Endodermal cell (in vitro differentiated cells): Measurements from ENCODE around the gene ISG20L2. TPM values are rescaled to one million over a fixed set of nuclear protein-coding genes. Genes with fewer than 3 reads are reported as not detected.

ENCODE experiments used
- DNase-seq: peaks from one replicate; pipeline ENCODE4 v3.0.0-alpha.2; 2017
- H3K27ac ChIP-seq: 2 replicates; pipeline ENCODE4 v1.5.1; 2013; ENCODE audit warnings: mild to moderate bottlenecking, low read depth, low read length, moderate library complexity
- H3K27me3 ChIP-seq: 2 replicates; pipeline ENCODE4 v1.6.1; 2013; ENCODE audit warnings: mild to moderate bottlenecking, low read length, moderate library complexity; ENCODE audit not compliant: insufficient read depth, control insufficient read depth, poor library complexity, severe bottlenecking
- H3K36me3 ChIP-seq: 2 replicates; pipeline ENCODE4 v1.7.0; 2013; ENCODE audit warnings: mild to moderate bottlenecking, low read length, moderate library complexity; ENCODE audit not compliant: control insufficient read depth, insufficient read depth
- H3K4me1 ChIP-seq: one replicate; pipeline ENCODE4 v1.7.0; 2013; ENCODE audit warnings: low read length; ENCODE audit not compliant: control insufficient read depth, insufficient read depth
- H3K4me3 ChIP-seq: 2 replicates; pipeline ENCODE4 v1.5.1; 2013; ENCODE audit warnings: mild to moderate bottlenecking, low read length, moderate library complexity
- H3K9ac ChIP-seq: 2 replicates; pipeline ENCODE4 v1.6.1; 2013; ENCODE audit warnings: mild to moderate bottlenecking, low read length, moderate library complexity; ENCODE audit not compliant: poor library complexity, severe bottlenecking; ENCODE audit errors: extremely low read depth
- H3K9me3 ChIP-seq: 2 replicates; pipeline ENCODE4 v1.6.1; 2013; ENCODE audit warnings: mild to moderate bottlenecking, low read length, moderate library complexity; ENCODE audit not compliant: control insufficient read depth
- H3K27ac Mint-ChIP-seq: 2 replicates; pipeline ENCODE4 v1.8.0; 2020; ENCODE audit warnings: mixed read lengths
- H3K27me3 Mint-ChIP-seq: 2 replicates; pipeline ENCODE4 v1.8.0; 2021; ENCODE audit warnings: mild to moderate bottlenecking, mixed read lengths; ENCODE audit not compliant: insufficient read depth
- H3K36me3 Mint-ChIP-seq: 2 replicates; pipeline ENCODE4 v1.8.0; 2020; ENCODE audit warnings: low read depth, mixed read lengths
- H3K4me1 Mint-ChIP-seq: 2 replicates; pipeline ENCODE4 v1.8.0; 2020; ENCODE audit warnings: mixed read lengths
- H3K4me3 Mint-ChIP-seq: 2 replicates; pipeline ENCODE4 v1.8.0; 2020; ENCODE audit warnings: mild to moderate bottlenecking, moderate library complexity, mixed read lengths
- H3K9me3 Mint-ChIP-seq: 2 replicates; pipeline ENCODE4 v1.8.0; 2020; ENCODE audit warnings: mild to moderate bottlenecking, mixed read lengths
- WGBS, 2 experiments: methylation state at CpG; one replicate each; pipeline versions ENCODE4 v1.1.5 to v1.1.7; 2013; ENCODE audit warnings: missing lambda C conversion rate in 2 of 2, mixed read lengths in 1 of 2; ENCODE audit not compliant: insufficient coverage in 1 of 2, insufficient read length in 1 of 2; 5-methylcytosine and 5-hydroxymethylcytosine counted together
- total RNA-seq, 2 donors: library from RNA; stranded (reverse); fragmentation: NEBNext Ultra II Directional in 1 of 2; extraction: Animal tissue kit (Norgen Biotek cat#: 25700) in 1 of 2; gene quantifications; 2 replicates in 1 of 2; 3 replicates in 1 of 2; pipeline ENCODE4 v1.2.1, GENCODE V29; 2021
- TF ChIP-seq, protein P1 (sequence below): fragments of 200-600 bp; sonication (generic); conservative IDR thresholded peaks from 2 replicates; pipeline ENCODE4 v1.5.0; 2021; ENCODE audit warnings: antibody characterized with exemption, mild to moderate bottlenecking

ISG20L2 gene
- total RNA-seq, 2 donors from 2014 or later, result 37.2 to 39.9 TPM

DNA sequence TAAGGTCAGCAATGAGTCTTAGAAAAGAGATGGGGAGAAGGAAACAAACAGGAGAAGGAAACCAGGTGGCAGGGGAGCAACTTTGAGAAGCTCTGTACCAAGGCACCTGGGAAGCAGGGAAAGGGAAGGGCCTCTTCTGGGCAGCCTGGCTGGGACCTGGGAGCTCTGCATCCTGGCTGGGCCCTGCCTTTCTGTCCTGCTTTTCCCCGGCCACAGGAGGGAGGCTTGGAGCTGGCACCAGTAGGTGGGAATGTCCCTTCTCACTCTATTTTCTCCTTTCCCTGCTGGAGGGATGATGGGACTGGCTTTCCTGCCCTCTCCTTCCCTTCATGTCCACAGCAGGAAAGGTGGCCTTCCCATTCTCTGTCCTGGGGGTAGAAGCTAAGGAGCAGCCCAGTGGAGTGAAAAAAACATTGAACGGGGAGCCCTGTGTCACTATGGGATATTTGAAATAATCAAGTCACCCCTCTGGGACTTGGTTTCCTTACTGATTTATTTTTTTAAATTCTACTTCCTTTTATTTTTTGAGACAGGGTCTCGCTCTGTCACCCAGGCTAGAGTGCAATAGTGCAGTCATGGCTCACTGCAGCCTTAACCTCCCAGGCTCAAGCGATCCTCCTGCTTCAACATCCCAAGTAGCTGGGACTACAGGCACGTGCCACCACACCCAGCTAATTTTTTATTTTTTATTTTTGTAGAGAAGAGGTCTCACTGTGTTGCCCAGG is 46.2 kb downstream of the ISG20L2 start:
- Histone ChIP-seq H3K9ac (no peak overlapping the region), H3K36me3 (no peaks in the 10 kb centered on the region), H3K27me3 (no peaks in the 10 kb centered on the region), H3K27ac (no peak overlapping the region), H3K9me3 (no peaks in the 10 kb centered on the region), H3K4me3 (no peak overlapping the region), H3K4me1 (no peaks in the 10 kb centered on the region)
- Mint-ChIP-seq H3K27me3 (peaks cover 34% of the 10 kb centered on the region), H3K27ac (no peak overlapping the region), H3K4me3 (no peak overlapping the region), H3K9me3 (no peaks in the 10 kb centered on the region), H3K4me1 (peaks cover 9% of the 10 kb centered on the region), H3K36me3 (no peaks in the 10 kb centered on the region)
- peak; percentile 86 for DNase-seq
- 71 to 78% methylated on average over 3 to 5 of the region's 5 CpGs for WGBS, 2 experiments
- TF ChIP-seq, protein P1, sequence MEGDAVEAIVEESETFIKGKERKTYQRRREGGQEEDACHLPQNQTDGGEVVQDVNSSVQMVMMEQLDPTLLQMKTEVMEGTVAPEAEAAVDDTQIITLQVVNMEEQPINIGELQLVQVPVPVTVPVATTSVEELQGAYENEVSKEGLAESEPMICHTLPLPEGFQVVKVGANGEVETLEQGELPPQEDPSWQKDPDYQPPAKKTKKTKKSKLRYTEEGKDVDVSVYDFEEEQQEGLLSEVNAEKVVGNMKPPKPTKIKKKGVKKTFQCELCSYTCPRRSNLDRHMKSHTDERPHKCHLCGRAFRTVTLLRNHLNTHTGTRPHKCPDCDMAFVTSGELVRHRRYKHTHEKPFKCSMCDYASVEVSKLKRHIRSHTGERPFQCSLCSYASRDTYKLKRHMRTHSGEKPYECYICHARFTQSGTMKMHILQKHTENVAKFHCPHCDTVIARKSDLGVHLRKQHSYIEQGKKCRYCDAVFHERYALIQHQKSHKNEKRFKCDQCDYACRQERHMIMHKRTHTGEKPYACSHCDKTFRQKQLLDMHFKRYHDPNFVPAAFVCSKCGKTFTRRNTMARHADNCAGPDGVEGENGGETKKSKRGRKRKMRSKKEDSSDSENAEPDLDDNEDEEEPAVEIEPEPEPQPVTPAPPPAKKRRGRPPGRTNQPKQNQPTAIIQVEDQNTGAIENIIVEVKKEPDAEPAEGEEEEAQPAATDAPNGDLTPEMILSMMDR, result peak; percentile 70

DNA sequence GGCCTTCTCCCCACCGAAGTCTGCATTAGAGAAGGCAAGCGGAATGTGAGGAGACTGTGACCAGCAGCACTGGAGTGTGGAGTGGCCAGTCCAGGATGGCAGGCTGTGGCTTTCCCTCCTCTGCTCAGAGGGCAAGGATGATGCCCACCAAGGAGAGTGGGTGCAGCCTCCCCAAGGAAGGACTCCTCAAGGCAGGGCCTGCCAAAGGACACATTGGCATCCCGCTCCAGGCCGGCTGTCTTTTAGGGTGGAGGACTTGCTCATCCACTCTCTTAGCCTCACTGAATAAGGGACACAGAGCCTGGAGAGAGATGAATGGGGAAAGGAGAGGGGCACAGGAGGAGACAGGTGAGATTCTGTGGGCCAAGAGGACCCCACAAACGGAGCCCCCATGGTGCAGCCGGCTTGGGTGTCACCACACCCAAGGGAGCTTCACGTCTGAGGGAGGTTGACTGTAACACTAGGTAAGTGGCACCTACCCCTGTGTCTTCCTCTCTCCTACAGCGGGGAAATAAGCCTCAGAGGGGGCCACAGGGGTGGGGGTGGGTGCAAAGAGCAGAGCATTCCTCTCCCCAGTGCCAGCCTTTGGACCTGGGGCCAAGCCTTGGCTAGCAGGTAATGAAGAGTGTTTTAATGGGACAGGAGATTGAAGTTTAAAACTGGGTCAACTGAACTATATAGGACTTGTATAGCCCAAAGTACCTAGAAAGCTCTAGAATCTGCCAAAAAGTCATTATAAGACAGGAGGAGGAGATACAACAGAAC is 47.2 kb downstream of the ISG20L2 start:
- no peaks in the 10 kb centered on the region for H3K9me3 Mint-ChIP-seq
- H3K36me3 Mint-ChIP-seq, result no peaks in the 10 kb centered on the region
- no peak for DNase-seq

DNA sequence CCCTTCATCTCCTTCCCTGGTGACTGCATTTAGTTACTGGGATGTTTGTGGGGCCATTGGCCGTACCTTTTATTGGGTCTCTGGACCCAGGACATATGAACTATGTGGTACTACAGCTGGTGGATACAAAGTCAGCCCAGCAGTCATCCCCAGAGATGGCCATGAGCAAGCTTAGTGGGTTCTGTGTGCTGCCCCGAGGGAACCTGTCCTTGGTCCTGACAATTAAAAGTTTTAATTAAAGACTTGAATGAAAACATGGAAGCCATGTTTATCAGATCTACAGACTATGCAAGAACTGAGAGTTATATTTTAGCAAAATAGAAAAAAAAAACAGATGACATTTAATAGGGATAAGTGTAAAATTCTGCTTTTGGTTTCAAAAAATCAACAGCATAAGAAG is 48.5 kb downstream of the ISG20L2 start:
- Mint-ChIP-seq H3K9me3 (no peaks in the 10 kb centered on the region), H3K4me3 (no peak overlapping the region), H3K36me3 (no peaks in the 10 kb centered on the region), H3K27ac (no peak overlapping the region), H3K27me3 (peaks cover 30% of the 10 kb centered on the region), H3K4me1 (peaks cover 20% of the 10 kb centered on the region)
- H3K9ac ChIP-seq, result no peak overlapping the region
- no peak overlapping the region for H3K4me3 ChIP-seq
- TF ChIP-seq, protein P1, result no peak
- no peaks in the 10 kb centered on the region for H3K9me3 ChIP-seq
- H3K27ac ChIP-seq, result no peak overlapping the region
- 79 to 92% methylated on average over 2 of the region's 2 CpGs for WGBS, 2 experiments
- DNase-seq, result no peak
- H3K27me3 ChIP-seq, result no peaks in the 10 kb centered on the region
- H3K4me1 ChIP-seq, result peaks cover 3% of the 10 kb centered on the region
- H3K36me3 ChIP-seq, result no peaks in the 10 kb centered on the region

More for the DNA sequence above, 47.2 kb downstream of the ISG20L2 start:
- H3K4me3 Mint-ChIP-seq, result no peak overlapping the region
- no peaks in the 10 kb centered on the region for H3K9me3 ChIP-seq
- H3K4me3 ChIP-seq, result no peak overlapping the region
- 89 to 100% methylated on average over 2 to 8 of the region's 8 CpGs for WGBS, 2 experiments
- H3K9ac ChIP-seq, result no peak overlapping the region
- H3K27ac Mint-ChIP-seq, result no peak overlapping the region
- H3K4me1 Mint-ChIP-seq, result peaks cover 9% of the 10 kb centered on the region
- no peak overlapping the region for H3K27ac ChIP-seq
- H3K36me3 ChIP-seq, result no peaks in the 10 kb centered on the region
- H3K27me3 ChIP-seq, result no peaks in the 10 kb centered on the region
- no peaks in the 10 kb centered on the region for H3K4me1 ChIP-seq
- peaks cover 34% of the 10 kb centered on the region for H3K27me3 Mint-ChIP-seq
- TF ChIP-seq, protein P1, result no peak
